Right ventricle myocardium superior (tissue), 1 donor: ENCODE results near the gene CCNJL. TPM values are rescaled to one million over a fixed set of nuclear protein-coding genes. Genes with fewer than 3 reads are reported as not detected.
A peak's percentile ranks its signal among the peaks of the same experiment; 100 is the strongest.

Source experiments
- ATAC-seq: fragments of 200-7000 bp; cut with Tn5 transposase; one replicate; pipeline ENCODE4 v1.9.1; 2020; ENCODE audit warnings: mild to moderate bottlenecking; ENCODE audit not compliant: poor library complexity
- DNase-seq: peaks from one replicate; pipeline ENCODE4 v3.0.0-alpha.2; 2020
- intact Hi-C: fragments of 100-400 bp; cut with DNase I; formaldehyde crosslinking; loops from one replicate; pipeline ENCODE4 v1.11.2; 2022
- total RNA-seq: library from RNA; stranded (reverse); fragmentation: NEBNext Ultra II Directional; extraction: Animal tissue kit (Norgen Biotek cat#: 25700); gene quantifications from one replicate; pipeline ENCODE4 v1.2.1, GENCODE V29; 2021
- donor health status: DM: no; HTN: yes; CAD: no; lungs with severe emphysema.

CCNJL gene
- total RNA-seq, 1 donor from 2014 or later = 6.8 TPM

GRCh38 chr5:160298189-160298588 lies 14.2 kb downstream of the CCNJL start:
- ATAC-seq = peak; percentile 64
- intact Hi-C loops = no loop called here

DNA sequence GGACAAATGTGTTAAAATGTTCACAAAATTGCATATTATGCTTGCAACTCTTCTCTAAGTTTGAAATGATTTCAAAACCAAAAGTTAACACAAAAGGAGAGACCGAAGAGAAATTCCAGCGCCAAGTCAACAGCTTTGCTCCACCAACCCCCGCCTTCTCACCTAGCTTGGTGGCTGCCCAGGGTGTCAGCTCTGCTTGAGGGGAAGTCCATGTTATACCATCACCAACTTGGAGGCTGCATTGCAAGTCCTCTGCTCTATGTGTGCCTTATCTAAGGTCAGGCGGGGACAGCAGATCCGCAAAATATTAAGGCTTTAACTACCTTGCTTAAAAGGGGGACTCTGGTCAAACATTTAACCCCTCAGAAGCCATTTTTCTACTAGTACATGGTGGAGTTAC lies 14.6 kb downstream of the CCNJL start:
- ATAC-seq (no peak), DNase-seq (no peak)
- intact Hi-C loops = no loop called here

More at GRCh38 chr5:160298189-160298588, 14.2 kb downstream of the CCNJL start:
- DNase-seq = no peak

DNA sequence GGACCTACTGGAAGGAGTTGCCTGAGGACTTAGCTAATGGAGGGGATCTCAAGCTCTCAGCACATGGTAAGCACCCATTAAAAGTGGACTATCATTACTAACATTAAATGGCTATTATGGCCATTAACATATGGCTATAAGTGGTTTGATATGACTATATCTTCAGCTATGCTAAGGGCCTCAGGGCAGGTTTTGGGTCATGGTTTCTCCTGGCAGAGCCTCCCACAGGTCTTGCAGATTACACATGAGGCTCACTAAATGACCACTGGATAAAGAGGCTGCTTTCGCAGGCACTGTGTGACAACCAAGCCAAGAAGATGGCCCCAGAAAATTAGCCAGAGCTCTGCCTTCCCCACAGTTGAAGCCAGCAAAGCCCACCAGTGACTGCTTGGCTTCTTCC lies 15.4 kb downstream of the CCNJL start:
- ATAC-seq (no peak), DNase-seq (no peak)
- intact Hi-C loops = no loop called here

DNA sequence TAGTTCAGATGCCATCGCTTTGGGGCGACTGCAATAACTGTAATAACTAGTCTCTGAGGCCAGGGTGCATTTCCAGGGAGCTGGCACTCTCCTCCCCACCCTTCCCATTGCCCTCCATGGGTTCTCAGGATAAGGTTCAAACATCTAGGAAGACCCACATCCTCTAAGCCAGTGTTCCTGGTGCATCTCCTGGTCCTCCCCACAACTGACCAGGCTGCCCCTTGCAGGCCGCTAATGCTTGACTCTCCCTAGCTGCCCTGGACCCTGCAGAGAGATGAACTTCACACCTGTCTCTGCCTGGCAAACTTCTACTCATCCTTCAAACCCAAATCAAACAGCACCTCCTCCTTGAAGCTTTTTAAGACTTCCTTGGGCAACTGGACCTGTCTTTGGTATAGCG lies 15.9 kb downstream of the CCNJL start:
- intact Hi-C loops = no loop called here
- ATAC-seq (no peak), DNase-seq (no peak)

DNA sequence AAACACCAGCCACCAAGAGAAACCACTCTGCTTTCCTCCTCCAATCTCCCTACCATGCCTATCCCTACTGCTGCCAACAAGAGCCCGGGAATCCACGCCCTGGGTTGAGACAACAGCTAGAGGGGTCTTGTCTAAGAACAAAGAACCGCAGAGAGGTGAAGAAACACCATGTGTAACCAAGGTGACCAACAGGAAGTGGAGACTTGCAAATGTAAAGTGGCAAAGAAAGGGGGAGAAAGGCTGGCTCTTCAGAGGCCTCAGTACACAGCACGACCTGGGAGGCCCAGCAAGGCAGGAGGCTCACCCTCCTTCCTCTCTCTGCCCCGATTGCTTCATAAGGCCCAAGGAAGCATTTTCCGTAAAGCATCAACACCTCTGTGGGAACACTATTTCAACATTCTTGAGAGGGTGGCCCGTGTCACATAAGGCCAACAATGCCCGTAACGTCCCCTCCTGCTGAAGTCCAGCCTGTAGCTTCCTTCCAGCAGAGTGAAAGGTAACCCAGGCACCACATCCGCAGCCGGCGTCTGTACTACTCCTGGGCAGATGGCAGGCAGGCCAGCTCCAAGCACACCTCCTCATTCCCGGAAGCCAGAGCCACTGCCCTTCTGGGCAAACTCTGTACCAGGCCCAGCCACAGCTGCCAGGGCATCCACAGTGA lies 18.3 kb downstream of the CCNJL start:
- ATAC-seq (peak; percentile 51), DNase-seq (peak; percentile 66)
- intact Hi-C loops = no loop called here

GRCh38 chr5:160293386-160293785 lies 19.0 kb downstream of the CCNJL start:
- no peak for ATAC-seq
- intact Hi-C loops = no loop called here
- DNase-seq = no peak

DNA sequence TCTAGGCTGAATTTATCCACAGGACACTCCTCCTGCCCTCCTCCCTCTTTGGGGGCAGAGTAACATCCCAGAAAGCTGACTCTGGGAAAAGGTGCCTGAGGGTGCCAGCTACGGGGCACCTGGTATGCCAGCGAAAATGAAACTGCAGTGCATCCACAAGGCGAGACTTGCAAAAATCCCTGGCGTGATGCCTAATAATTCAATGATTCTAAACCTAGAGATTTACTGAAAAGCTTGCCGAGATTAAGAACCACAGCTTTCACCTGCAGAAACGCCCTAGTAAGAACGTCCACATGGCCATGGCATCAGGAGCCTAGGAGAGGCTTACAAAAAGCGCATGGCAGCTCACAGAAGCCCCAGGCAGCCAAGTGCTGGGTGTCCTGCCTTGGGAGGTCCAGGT lies 20.9 kb downstream of the CCNJL start:
- intact Hi-C loops = no loop called here
- ATAC-seq (no peak), DNase-seq (no peak)

GRCh38 chr5:160290751-160291150 lies 21.6 kb downstream of the CCNJL start:
- ATAC-seq (no peak), DNase-seq (no peak)
- intact Hi-C loops = no loop called here

GRCh38 chr5:160289721-160290120 lies 22.6 kb downstream of the CCNJL start:
- DNase-seq (no peak), ATAC-seq (no peak)
- intact Hi-C loops = no loop called here

GRCh38 chr5:160289356-160289651 lies 23.1 kb downstream of the CCNJL start:
- DNase-seq (no peak), ATAC-seq (no peak)
- intact Hi-C loops = no loop called here

GRCh38 chr5:160287378-160288051 lies 24.8 kb downstream of the CCNJL start:
- ATAC-seq (peak; percentile 95), DNase-seq (peak; percentile 87)
- intact Hi-C loops = no loop called here

DNA sequence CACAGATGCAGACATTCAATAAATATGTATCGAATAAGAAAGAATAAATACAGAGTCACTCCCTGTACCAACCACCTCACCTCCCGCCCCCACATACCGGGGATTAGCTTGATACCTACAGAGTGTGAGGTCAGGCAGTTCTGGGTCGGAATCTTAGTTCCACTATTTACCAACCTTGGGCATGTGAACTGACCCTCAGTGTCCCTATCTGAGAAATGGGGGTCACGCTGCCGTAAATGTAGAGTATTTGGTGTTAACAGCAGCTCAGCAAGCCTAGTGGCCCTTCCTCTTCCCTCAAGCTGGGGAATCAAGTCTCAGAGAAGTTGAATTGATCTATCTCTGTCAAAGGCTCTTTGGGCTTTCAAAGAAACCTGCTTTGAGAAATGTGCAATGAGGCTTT lies 25.4 kb downstream of the CCNJL start:
- no peak for ATAC-seq
- no peak for DNase-seq
- intact Hi-C loops = no loop called here

DNA sequence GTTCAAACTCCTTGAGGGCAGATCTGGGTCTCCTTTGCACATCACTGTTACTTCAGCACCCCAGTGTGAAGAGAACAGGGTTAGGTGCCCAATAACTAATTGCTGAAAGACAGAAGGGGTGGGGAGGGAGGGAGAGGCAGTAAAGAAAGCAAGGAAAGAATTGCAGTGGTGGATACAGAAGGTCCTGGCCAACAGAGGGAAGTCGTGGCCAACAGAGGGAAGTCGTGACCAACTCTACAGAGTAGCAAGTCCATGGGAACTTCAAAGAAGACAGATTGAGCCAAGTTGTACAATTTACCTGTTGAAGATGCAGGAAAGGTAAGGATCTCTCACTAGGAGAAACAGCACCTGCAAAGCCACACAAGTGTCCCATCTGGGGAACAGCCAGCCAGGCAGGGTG lies 27.0 kb downstream of the CCNJL start:
- DNase-seq = no peak
- ATAC-seq = no peak
- intact Hi-C loops = no loop called here

DNA sequence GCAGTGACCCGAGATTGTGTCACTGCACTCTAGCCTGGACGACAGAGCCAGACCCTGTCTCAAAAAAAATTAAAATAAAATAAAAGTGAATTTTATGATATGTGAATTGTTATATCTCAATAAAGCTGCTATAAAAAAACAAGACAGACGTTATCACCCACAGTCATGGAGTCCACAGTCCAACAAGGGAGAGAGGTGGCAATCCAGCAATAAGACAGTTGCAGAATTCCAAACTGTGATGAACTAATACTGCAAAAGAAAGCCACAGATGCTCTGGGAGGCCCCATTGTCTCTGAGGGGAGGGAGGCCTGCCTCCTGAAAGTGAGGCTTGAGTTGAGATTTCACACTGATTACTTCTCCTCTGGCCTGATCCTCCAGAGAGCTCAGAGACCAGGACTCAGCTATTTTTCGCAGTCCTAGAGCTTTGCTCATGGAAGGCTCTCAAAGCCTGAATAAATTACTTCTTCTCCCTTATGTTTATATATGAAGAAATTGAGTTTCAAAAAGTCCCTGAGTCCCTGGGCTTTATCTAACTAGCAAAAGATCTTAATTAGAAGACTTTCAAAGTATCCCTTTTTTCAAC lies 28.0 kb downstream of the CCNJL start:
- DNase-seq = no peak

GRCh38 chr5:160281275-160281674 lies 31.1 kb downstream of the CCNJL start:
- ATAC-seq = no peak
- intact Hi-C loops = no loop called here
- no peak for DNase-seq

More for the DNA sequence above, 28.0 kb downstream of the CCNJL start:
- intact Hi-C loops = no loop called here
- ATAC-seq = no peak

GRCh38 chr5:160280384-160281095 lies 31.8 kb downstream of the CCNJL start:
- DNase-seq (no peak), ATAC-seq (no peak)
- intact Hi-C loops = no loop called here

DNA sequence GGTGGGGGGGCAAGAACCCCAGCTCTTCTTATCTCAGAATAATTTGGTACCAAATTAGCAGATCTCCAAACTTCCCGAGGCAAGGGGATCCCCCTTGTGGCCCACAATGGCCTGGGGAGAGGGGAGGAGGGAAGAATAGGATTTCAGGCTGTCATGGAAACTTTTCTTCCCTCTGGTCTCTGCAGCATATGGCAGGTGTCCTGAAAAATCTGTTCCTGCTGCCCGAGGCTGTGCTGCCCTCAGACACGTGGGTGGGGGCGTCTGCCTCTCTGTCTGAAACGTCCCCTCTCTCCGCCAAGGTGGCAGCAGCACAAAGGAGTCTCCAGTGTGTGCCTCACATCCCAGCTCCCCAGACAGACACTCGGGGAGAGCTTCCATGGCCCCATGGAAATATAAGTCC lies 34.0 kb downstream of the CCNJL start:
- intact Hi-C loops = no loop called here
- DNase-seq = no peak
- ATAC-seq = no peak

DNA sequence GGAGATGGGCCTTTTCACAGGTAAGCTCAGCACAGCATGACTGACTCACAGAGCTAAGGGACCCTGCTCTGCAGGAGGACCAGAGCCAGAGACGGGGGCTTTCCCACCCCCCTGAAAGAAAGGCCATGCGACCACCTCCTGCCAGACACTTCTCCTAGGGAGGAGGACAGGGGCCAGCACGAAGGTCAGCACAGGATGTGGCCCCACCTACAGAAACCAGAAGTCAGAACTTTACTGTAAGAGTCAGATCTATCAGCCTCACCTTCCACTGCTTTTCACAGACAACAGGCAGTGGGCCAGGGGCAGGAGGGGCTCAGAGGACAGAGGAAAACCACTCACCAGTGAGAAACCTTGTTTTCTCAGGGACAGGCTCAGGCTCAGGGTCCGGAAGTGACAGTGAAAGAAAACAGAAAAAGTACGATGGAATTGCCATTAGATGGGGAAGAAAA lies 37.9 kb downstream of the CCNJL start:
- ATAC-seq = no peak
- no peak for DNase-seq
- intact Hi-C loops = no loop called here

GRCh38 chr5:160272889-160273288 lies 39.5 kb downstream of the CCNJL start:
- intact Hi-C loops = no loop called here
- DNase-seq = no peak
- no peak for ATAC-seq

DNA sequence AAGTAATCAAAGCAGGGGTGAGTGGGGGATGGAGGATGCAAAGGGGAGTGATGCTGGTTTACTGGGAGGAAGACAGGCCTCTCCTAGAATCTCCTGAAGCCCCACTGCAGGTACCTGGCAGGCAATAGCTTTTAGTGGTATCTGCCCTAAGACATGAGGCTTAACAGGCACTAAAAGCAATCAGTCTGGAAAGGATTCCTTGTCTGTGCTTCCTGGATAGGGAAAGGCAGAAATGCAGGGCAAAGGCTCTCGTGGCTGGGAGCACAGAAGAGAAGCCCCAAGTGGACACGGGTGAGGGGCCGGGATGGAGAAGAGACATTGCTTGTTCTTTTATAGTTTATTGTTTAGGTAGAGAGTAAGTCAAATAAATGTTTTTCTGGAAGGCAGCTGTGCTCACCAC lies 40.1 kb downstream of the CCNJL start:
- intact Hi-C loops = no loop called here
- no peak for ATAC-seq
- DNase-seq = no peak
